K562 (cell line): ENCODE results near the gene MAD2L1BP. TPM values are rescaled to one million over a fixed set of nuclear protein-coding genes. Genes with fewer than 3 reads are reported as not detected.

Source experiments
- HNRNPUL1 ChIP-seq: fragments of 200-400 bp; formaldehyde crosslinking; IDR thresholded peaks from 2 replicates; pipeline ENCODE4 v1.6.1; 2017; ENCODE audit warnings: low read length
- MCM2 ChIP-seq: fragments of 450-650 bp; IDR thresholded peaks from 2 replicates; pipeline ENCODE4 v1.6.1; 2017; ENCODE audit warnings: low read depth, mild to moderate bottlenecking
- MLLT1 ChIP-seq, 2 experiments: fragments of 450-650 bp; IDR thresholded peaks; 2 replicates each; pipeline ENCODE4 v1.6.1; 2016
- NCOA6 ChIP-seq: fragments of 450-650 bp; IDR thresholded peaks from 2 replicates; pipeline ENCODE4 v1.6.1; 2017; ENCODE audit warnings: mild to moderate bottlenecking
- POU5F1 ChIP-seq: fragments of 150-350 bp; IDR thresholded peaks from 2 replicates; pipeline ENCODE4 v1.6.1; 2014; ENCODE audit warnings: borderline replicate concordance, low read length, low read depth, mild to moderate bottlenecking; ENCODE audit not compliant: partially characterized antibody
- TAF9B ChIP-seq: fragments of 450-650 bp; IDR thresholded peaks from 2 replicates; pipeline ENCODE4 v1.6.1; 2018; ENCODE audit warnings: mild to moderate bottlenecking; ENCODE audit not compliant: partially characterized antibody
- TEAD1 ChIP-seq, 2 experiments: fragments of 450-650 bp in 1 of 2; sonication (generic) in 1 of 2; formaldehyde crosslinking; IDR thresholded peaks; 2 replicates each; pipeline versions ENCODE4 v1.4.0 to v1.8.0; 2020 to 2022; ENCODE audit warnings: mild to moderate bottlenecking in 2 of 2, missing genetic modification reagents in 1 of 2
- ZNF263 ChIP-seq: sonication (generic); formaldehyde crosslinking; IDR thresholded peaks from 2 replicates; pipeline ENCODE4 v1.8.0; 2022; ENCODE audit warnings: mild to moderate bottlenecking, missing genetic modification reagents, borderline replicate concordance
- ZNF311 ChIP-seq: fragments of 250-450 bp; sonication (Bioruptor Pico); IDR thresholded peaks from 2 replicates; pipeline ENCODE4 v1.4.0; 2020; ENCODE audit warnings: mild to moderate bottlenecking, moderate library complexity
- ZNF398 ChIP-seq: fragments of 250-450 bp; sonication (Bioruptor Pico); IDR thresholded peaks from 2 replicates; pipeline ENCODE4 v1.8.0; 2021; ENCODE audit warnings: moderate library complexity, mild to moderate bottlenecking, inconsistent platforms
- ZNF511 ChIP-seq: sonication (generic); formaldehyde crosslinking; IDR thresholded peaks from 2 replicates; pipeline ENCODE4 v1.8.0; 2022; ENCODE audit warnings: mild to moderate bottlenecking, missing genetic modification reagents
- ZNF76 ChIP-seq: fragments of 250-450 bp; sonication (Bioruptor Pico); IDR thresholded peaks from 2 replicates; pipeline ENCODE4 v1.4.0; 2020; ENCODE audit warnings: mild to moderate bottlenecking, moderate library complexity, borderline replicate concordance
- ZNF785 ChIP-seq: fragments of 250-450 bp; sonication (Bioruptor Pico); IDR thresholded peaks from 2 replicates; pipeline ENCODE4 v1.4.0; 2020; ENCODE audit warnings: mild to moderate bottlenecking
- polyA plus RNA-seq, 8 experiments: library from polyadenylated mRNA; depleted of rRNA in 4 of 8; stranded (reverse) in 5 of 8; unstranded in 3 of 8; fragments of >200 nt; fragmentation: Nextera tagmentation in 2 of 8; fragmentation: Illumina TruSeq in 1 of 8; extraction: Ambion mirVana in 2 of 8; extraction: Trizol in 1 of 8; gene quantifications; 2 replicates each; pipeline versions ENCODE4 v1.2.1 to v1.2.3, GENCODE V29; 2011 to 2014; ENCODE audit warnings: inconsistent platforms in 1 of 8, missing spikeins in 1 of 8
- total RNA-seq, 7 experiments: library from RNA; depleted of rRNA in 6 of 7; stranded (reverse); fragments of >200 nt in 6 of 7; fragmentation: Illumina TruSeq in 2 of 7; extraction: Trizol in 2 of 7; gene quantifications; 2 replicates each; pipeline versions ENCODE4 v1.2.1 to v1.2.3, GENCODE V29; 2011 to 2021; ENCODE audit warnings: low replicate concordance in 1 of 7

Gene MAD2L1BP
- total and polyA plus RNA-seq, 9 of the 15 experiments (the other 6 are each of a cell fraction or from before 2014, with no cell fraction given) = 69.7 to 321 (median 111) TPM

- TF ChIP-seq ZNF311 (no peak), ZNF76 (CRISPR knock-in tag) (no peak), MLLT1 (IDR thresholded peaks at IDR 0.05) (no peak), ZNF263 (no peak), POU5F1 (no peak), MCM2 (no peak), TAF9B (peak; percentile 89), ZNF511 (CRISPR knock-in tag) (no peak), TEAD1 (CRISPR knock-in tag; IDR thresholded peaks at IDR 0.05) (0 out of 4 replicates have a peak, but pooled peaks of 1 of the 2 experiments have one; percentile 2), NCOA6 (no peak), HNRNPUL1 (no peak), ZNF398 (CRISPR knock-in tag) (no peak), ZNF785 (CRISPR knock-in tag) (no peak)
Observed at GRCh38 chr6:43687437-43688347, 52.1 kb downstream of the MAD2L1BP start, which contains the start of gene MRPS18A (continued).
